Measurements from ENCODE around the gene SUSD3. TPM values are rescaled to one million over a fixed set of nuclear protein-coding genes. Genes with fewer than 3 reads are reported as not detected.
A peak's percentile ranks its signal among the peaks of the same experiment; 100 is the strongest.

SUSD3 gene
- total and polyA plus RNA-seq, 4 experiments from 2014 or later = 58.3 to 199 (median 106) TPM

DNA sequence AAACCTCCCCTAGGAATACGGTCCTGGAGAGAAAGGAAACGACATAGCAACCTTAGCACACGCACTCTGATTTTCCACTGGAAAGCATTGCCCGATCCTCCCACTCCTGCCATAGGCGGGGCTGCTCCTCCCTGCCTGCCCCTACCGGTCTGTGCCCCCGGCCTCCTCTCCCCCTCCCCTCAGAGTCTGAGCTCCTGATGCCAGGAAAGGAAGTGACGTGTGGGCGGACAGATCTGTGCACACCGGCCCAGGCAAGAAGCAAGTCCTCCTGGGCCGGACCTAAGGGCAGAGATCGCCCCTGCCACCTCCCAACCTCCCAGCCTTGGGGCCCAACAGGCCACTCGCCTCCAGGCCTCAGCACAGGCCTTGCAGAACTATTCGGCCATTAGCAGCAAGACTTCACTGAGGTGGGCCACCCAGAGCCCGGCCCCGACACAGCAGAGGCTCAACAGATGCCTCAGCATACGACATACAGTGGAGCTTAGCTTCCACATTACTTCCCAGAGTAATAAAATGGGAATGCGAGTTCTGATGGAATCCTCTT lies 68.4 kb downstream of the SUSD3 start:
- no peaks in the 10 kb centered on the region for H3K27me3 Mint-ChIP-seq
- Histone ChIP-seq H3K27me3 (ENCODE audit: insufficient read depth, low read length) (no peaks in the 10 kb centered on the region), H3K4me3 (ENCODE audit: low read length in 2 of 2) (no peak overlapping the region), H3K4me1 (ENCODE audit: insufficient read depth, low read length) (peaks cover 61% of the 10 kb centered on the region), H3K36me3 (ENCODE audit: insufficient read depth, low read length) (peaks cover 7% of the 10 kb centered on the region), H3K9me3 (ENCODE audit: control insufficient read depth in 1 of 2, low read length in 2 of 2) (no peaks in the 10 kb centered on the region), H3K27ac (ENCODE audit: low read depth, low read length) (peak overlapping the region; percentile 55)
- H3K4me1 Mint-ChIP-seq = peaks cover 28 to 77% (median 50%) of the 10 kb centered on the region in 4 donors
- H3K9me3 Mint-ChIP-seq = no peaks in the 10 kb centered on the region
- POLR2A ChIA-PET (ENCODE audit: partially characterized antibody) = interaction anchor here (0.6 to 1.4 kb wide), 4 partner anchors 20 to 130 kb away, joined by 3 to 5 read pairs (median 3); partner anchors contain the start of gene CARD19
- intact Hi-C loops (cut with micrococcal nuclease) = no loop called here
- peak in 1 of 5 donors; percentile 43 for DNase-seq
- CTCF ChIA-PET (ENCODE audit: partially characterized antibody) = interaction anchor here (1.6 kb wide), 1 partner anchor 18 kb away, joined by 7 read pairs; no protein-coding TSS in a partner anchor
- peaks cover 0 to 31% of the 10 kb centered on the region in 2 donors for H3K36me3 Mint-ChIP-seq
- H3K27ac Mint-ChIP-seq = peak overlapping the region; percentile 35 to 87 (median 74)
- peak overlapping the region in 4 of 8 donors; percentile 48 to 74 (median 54) for H3K4me3 Mint-ChIP-seq

DNA sequence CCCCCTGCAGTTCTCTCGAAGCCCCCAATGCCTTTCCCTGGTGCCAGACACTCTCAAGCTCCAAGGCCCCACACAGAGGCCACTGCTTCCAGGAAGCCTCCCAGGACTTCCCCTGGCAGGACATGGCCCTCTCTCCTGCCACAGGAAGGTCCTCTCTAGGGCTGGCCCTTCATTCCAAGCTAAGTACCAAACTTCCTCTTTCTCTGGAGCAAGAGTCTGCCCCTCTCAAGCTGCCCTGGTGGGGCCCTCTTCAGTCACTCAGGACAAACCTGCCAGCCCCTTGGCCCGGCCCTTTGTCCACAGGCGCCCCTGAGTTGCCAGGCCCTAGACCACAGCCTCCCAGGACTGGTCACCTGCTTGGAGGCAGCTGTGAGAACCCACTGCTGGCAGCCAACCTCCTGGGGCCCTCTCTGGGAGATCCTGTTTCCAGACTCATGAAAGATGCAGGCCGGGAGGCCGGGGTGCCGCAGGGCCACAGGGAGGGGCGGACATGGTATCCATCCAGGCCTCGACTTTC lies 69.0 kb downstream of the SUSD3 start:
- CTCF ChIA-PET (ENCODE audit: partially characterized antibody) = interaction anchor here (1.6 kb wide), 1 partner anchor 18 kb away, joined by 7 read pairs; no protein-coding TSS in a partner anchor

DNA sequence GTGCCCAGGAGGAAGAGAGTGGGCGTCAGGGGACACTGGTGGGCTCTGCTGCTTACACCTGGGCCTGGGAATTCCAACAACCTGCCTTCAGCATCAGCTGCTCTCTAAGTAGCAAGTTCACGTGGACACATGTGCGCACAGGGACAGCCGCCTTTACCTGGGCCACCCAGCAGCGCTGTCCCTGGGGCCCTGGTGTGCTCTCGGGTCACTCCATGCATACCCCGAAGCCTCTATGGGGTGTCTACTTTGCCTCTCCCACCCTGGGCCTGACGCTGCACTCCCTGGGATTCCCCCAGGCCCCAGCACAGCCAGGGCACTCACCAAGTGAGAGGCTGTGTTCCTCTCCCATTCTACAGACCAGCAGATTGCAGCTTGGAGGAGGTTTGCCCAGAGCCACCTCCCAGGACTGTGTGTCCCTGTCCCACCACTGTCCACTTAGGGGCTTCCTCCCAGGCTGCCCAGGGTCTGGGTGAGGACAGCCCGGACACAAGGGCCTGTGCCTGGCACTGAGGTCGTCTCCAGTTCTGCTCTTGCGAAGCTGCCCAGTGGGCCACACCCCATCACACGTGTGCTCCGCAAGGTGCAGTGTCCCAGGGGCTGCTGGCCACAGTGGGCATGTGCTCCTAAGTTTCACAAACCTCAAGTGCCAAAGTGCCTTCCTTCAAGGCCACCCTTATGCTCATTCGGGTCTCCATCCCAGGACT lies 69.7 kb downstream of the SUSD3 start:
- H3K9me3 Mint-ChIP-seq = no peaks in the 10 kb centered on the region
- H3K4me1 Mint-ChIP-seq = peaks cover 41 to 89% (median 61%) of the 10 kb centered on the region in 4 donors
- POLR2A ChIA-PET (ENCODE audit: partially characterized antibody) = interaction anchor here (1.4 kb wide), 1 partner anchor 32 kb away, joined by 3 read pairs; the partner anchor contains the start of gene CARD19
- intact Hi-C loops (cut with micrococcal nuclease) = no loop called here
- Histone ChIP-seq H3K27ac (ENCODE audit: low read depth, low read length) (no peak overlapping the region), H3K4me1 (ENCODE audit: insufficient read depth, low read length) (peaks cover 74% of the 10 kb centered on the region), H3K36me3 (ENCODE audit: insufficient read depth, low read length) (peaks cover 7% of the 10 kb centered on the region), H3K27me3 (ENCODE audit: insufficient read depth, low read length) (no peaks in the 10 kb centered on the region), H3K9me3 (ENCODE audit: control insufficient read depth in 1 of 2, low read length in 2 of 2) (no peaks in the 10 kb centered on the region), H3K4me3 (ENCODE audit: low read length in 2 of 2) (no peak overlapping the region)
- H3K36me3 Mint-ChIP-seq = peaks cover 0 to 31% of the 10 kb centered on the region in 2 donors
- H3K4me3 Mint-ChIP-seq = peak overlapping the region in 4 of 8 donors; percentile 4 to 23 (median 14)
- CTCF ChIA-PET (ENCODE audit: partially characterized antibody) = interaction anchor here (1.0 to 1.6 kb wide), 2 partner anchors 8 to 19 kb away, joined by 3 to 7 read pairs; no protein-coding TSS in a partner anchor
- no peaks in the 10 kb centered on the region for H3K27me3 Mint-ChIP-seq
- peak overlapping the region; percentile 58 to 98 (median 80) for H3K27ac Mint-ChIP-seq
- peak in 1 of 5 donors; percentile 24 for DNase-seq

More for the DNA sequence above, 69.0 kb downstream of the SUSD3 start:
- intact Hi-C loops (cut with micrococcal nuclease) = no loop called here
- Histone ChIP-seq H3K36me3 (ENCODE audit: insufficient read depth, low read length) (peaks cover 7% of the 10 kb centered on the region), H3K27me3 (ENCODE audit: insufficient read depth, low read length) (no peaks in the 10 kb centered on the region), H3K4me1 (ENCODE audit: insufficient read depth, low read length) (peaks cover 67% of the 10 kb centered on the region), H3K9me3 (ENCODE audit: control insufficient read depth in 1 of 2, low read length in 2 of 2) (no peaks in the 10 kb centered on the region), H3K27ac (ENCODE audit: low read depth, low read length) (peak overlapping the region; percentile 55), H3K4me3 (ENCODE audit: low read length in 2 of 2) (no peak overlapping the region)
- Mint-ChIP-seq H3K36me3 (peaks cover 0 to 31% of the 10 kb centered on the region in 2 donors), H3K4me1 (peaks cover 34 to 82% (median 55%) of the 10 kb centered on the region in 4 donors), H3K27me3 (no peaks in the 10 kb centered on the region), H3K27ac (peak overlapping the region; percentile 60 to 87 (median 74)), H3K9me3 (no peaks in the 10 kb centered on the region), H3K4me3 (peak overlapping the region in 3 of 8 donors; percentile 16 to 57 (median 48))
- peak in 1 of 5 donors; percentile 35 for DNase-seq
- POLR2A ChIA-PET (ENCODE audit: partially characterized antibody) = interaction anchor here (0.6 to 1.4 kb wide), 3 partner anchors 20 to 34 kb away, joined by 3 to 5 read pairs (median 3); partner anchors contain the start of gene CARD19

DNA sequence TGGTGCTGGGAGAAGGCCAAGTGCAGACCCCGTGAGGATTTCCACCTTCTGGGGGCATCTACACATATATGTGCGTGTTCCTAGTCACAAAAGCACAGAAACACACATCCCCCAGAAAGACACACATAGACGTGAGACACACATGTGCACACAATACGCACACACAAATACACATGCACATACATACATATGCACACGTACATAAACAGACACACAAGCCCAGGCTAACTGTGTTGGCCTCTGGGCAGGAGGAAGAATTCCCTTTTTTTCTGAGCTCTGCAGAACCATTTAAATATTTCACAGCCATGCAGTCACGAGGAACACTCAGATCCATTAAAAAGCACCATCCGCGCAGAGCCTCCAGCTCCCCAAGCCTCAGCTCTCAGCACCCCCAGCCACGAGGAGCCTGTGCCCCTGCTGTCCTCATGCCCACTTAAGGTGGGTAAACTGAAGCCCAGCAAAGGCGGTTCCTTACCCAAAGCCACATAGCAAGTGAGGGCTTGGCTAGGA lies 70.3 kb downstream of the SUSD3 start:
- Mint-ChIP-seq H3K27me3 (no peaks in the 10 kb centered on the region), H3K27ac (peak overlapping the region; percentile 55 to 98 (median 78)), H3K36me3 (peaks cover 0 to 32% of the 10 kb centered on the region in 2 donors), H3K9me3 (no peaks in the 10 kb centered on the region), H3K4me1 (peaks cover 41 to 93% (median 62%) of the 10 kb centered on the region in 4 donors), H3K4me3 (peak overlapping the region in 4 of 8 donors; percentile 4 to 43 (median 16))
- intact Hi-C loops (cut with micrococcal nuclease) = no loop called here
- peak in 1 of 5 donors; percentile 35 for DNase-seq
- Histone ChIP-seq H3K27me3 (ENCODE audit: insufficient read depth, low read length) (no peaks in the 10 kb centered on the region), H3K9me3 (ENCODE audit: control insufficient read depth in 1 of 2, low read length in 2 of 2) (no peaks in the 10 kb centered on the region), H3K4me3 (ENCODE audit: low read length in 2 of 2) (no peak overlapping the region), H3K27ac (ENCODE audit: low read depth, low read length) (no peak overlapping the region), H3K4me1 (ENCODE audit: insufficient read depth, low read length) (peaks cover 76% of the 10 kb centered on the region), H3K36me3 (ENCODE audit: insufficient read depth, low read length) (peaks cover 7% of the 10 kb centered on the region)
- ChIA-PET CTCF (ENCODE audit: partially characterized antibody) (interaction anchor here (1.0 to 1.9 kb wide), 2 partner anchors 9 to 20 kb away, joined by 3 to 8 read pairs; no protein-coding TSS in a partner anchor), POLR2A (ENCODE audit: partially characterized antibody) (interaction anchor here (0.8 to 1.3 kb wide), 3 partner anchors 15 to 36 kb away, joined by 3 to 4 read pairs (median 3); no protein-coding TSS in a partner anchor)

DNA sequence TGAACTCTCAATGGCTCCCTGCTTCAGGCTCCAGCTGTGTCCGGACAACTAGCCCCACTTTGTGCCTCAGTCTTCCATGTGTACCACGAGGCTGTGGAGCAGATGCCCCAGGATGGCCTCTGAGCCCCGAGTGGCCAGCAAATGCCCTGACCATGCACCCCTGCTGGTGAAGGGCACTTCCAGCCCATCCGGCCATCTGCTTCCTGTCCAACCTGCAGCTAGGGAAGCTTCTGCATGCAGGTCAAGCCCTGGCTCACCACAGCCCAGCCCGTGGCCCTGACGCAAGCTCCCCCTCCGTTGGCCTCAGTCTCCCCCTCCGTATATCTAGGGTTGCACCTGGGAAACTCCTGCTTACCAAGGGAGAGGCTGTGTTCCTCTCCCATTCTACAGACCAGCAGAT lies 70.8 kb downstream of the SUSD3 start:
- H3K27ac Mint-ChIP-seq = peak overlapping the region in 4 of 7 donors; percentile 35 to 98 (median 61)
- intact Hi-C loops (cut with micrococcal nuclease) = no loop called here
- no peak overlapping the region for H3K27ac ChIP-seq (ENCODE audit: low read depth, low read length)

DNA sequence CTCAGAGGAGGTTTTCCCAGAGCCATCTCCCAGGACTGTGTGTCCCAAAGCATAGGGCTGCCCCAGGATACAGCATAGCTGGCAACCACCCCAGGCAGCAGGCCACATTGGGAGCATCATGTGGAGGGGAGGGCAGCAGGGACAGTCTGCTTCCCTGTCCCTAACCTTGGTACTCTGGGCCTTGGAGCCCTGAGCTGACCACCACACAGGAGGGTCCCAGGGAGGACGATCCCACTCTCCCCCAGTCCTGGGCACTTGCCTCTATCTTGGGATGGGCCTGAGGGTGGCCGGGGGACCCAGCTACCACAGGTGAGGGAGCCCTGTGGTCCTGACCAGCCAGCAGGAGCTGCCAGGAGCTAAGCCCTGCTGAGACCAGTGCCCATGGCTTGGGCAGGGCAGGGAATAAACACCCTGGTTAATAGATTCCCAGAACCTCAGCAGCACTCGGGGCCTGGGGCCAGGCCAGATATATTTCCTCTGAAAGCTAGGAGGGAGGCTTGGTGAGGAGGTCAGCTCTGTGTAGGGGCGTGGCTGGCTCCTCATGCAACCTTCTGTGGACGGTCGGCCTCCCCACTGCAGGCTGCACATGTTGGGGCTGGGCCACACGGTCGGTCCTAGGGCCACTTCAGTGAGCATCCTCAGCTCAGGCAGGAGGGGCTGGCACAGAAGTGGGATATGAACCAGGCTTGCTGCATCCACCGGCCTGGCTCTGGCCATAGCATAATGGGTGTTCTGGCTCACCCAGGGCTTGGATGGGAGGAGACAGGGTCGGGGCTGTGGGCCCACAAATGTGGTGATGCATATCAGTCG lies 71.4 kb downstream of the SUSD3 start:
- Mint-ChIP-seq H3K4me1 (peaks cover 46 to 89% (median 67%) of the 10 kb centered on the region in 4 donors), H3K4me3 (peak overlapping the region in 1 of 8 donors; percentile 96), H3K27ac (peak overlapping the region in 4 of 7 donors; percentile 50 to 98 (median 80)), H3K36me3 (peaks cover 0 to 28% of the 10 kb centered on the region in 2 donors), H3K9me3 (no peaks in the 10 kb centered on the region), H3K27me3 (no peaks in the 10 kb centered on the region)
- CTCF ChIA-PET (ENCODE audit: partially characterized antibody) = interaction anchor here (1.9 to 2.3 kb wide), 2 partner anchors 10 to 21 kb away, joined by 6 to 8 read pairs; no protein-coding TSS in a partner anchor
- Histone ChIP-seq H3K9me3 (ENCODE audit: control insufficient read depth in 1 of 2, low read length in 2 of 2) (no peaks in the 10 kb centered on the region), H3K27me3 (ENCODE audit: insufficient read depth, low read length) (no peaks in the 10 kb centered on the region), H3K27ac (ENCODE audit: low read depth, low read length) (no peak overlapping the region), H3K4me1 (ENCODE audit: insufficient read depth, low read length) (peaks cover 82% of the 10 kb centered on the region), H3K36me3 (ENCODE audit: insufficient read depth, low read length) (peaks cover 3% of the 10 kb centered on the region), H3K4me3 (ENCODE audit: low read length in 2 of 2) (no peak overlapping the region)
- DNase-seq = no peak
- intact Hi-C loops (cut with micrococcal nuclease) = loop anchor here (5.0 to 10.0 kb wide), 3 partner anchors 68 to 435 kb away; partner anchors contain the start of genes FAM120A and FAM120AOS
- POLR2A ChIA-PET (ENCODE audit: partially characterized antibody) = interaction anchor here (0.5 to 1.5 kb wide), 7 partner anchors 9 to 254 kb away, joined by 3 to 4 read pairs (median 3); no protein-coding TSS in a partner anchor

More for the DNA sequence above, 70.8 kb downstream of the SUSD3 start:
- Mint-ChIP-seq H3K9me3 (no peaks in the 10 kb centered on the region), H3K36me3 (peaks cover 0 to 28% of the 10 kb centered on the region in 2 donors), H3K27me3 (no peaks in the 10 kb centered on the region), H3K4me1 (peaks cover 41 to 89% (median 62%) of the 10 kb centered on the region in 4 donors), H3K4me3 (no peak overlapping the region)
- Histone ChIP-seq H3K4me3 (ENCODE audit: low read length in 2 of 2) (no peak overlapping the region), H3K4me1 (ENCODE audit: insufficient read depth, low read length) (peaks cover 76% of the 10 kb centered on the region), H3K9me3 (ENCODE audit: control insufficient read depth in 1 of 2, low read length in 2 of 2) (no peaks in the 10 kb centered on the region), H3K27me3 (ENCODE audit: insufficient read depth, low read length) (no peaks in the 10 kb centered on the region), H3K36me3 (ENCODE audit: insufficient read depth, low read length) (peaks cover 7% of the 10 kb centered on the region)
- ChIA-PET CTCF (ENCODE audit: partially characterized antibody) (interaction anchor here (1.0 to 1.9 kb wide), 2 partner anchors 9 to 20 kb away, joined by 3 to 8 read pairs; no protein-coding TSS in a partner anchor), POLR2A (ENCODE audit: partially characterized antibody) (interaction anchor here (0.5 to 1.3 kb wide), 5 partner anchors 10 to 255 kb away, joined by 3 to 4 read pairs (median 3); no protein-coding TSS in a partner anchor)
- no peak for DNase-seq
